HL-60/S4 treated with retinoic acid at 250 ng/mL for 4 days and 3 days (cell line): ENCODE results near the gene MT1E.
"Not testable (repeated sequence)": the region's sequence is repeated elsewhere in the genome, so short reads cannot be mapped to it uniquely, and the experiment has no call there.

ENCODE experiments used
- in situ Hi-C: fragments of 300-500 bp; cut with MboI; formaldehyde crosslinking; loops from 2 replicates; pipeline ENCODE4 v1.7.0; 2022; ENCODE audit warnings: low sequenced_read_pairs

MT1E gene

DNA sequence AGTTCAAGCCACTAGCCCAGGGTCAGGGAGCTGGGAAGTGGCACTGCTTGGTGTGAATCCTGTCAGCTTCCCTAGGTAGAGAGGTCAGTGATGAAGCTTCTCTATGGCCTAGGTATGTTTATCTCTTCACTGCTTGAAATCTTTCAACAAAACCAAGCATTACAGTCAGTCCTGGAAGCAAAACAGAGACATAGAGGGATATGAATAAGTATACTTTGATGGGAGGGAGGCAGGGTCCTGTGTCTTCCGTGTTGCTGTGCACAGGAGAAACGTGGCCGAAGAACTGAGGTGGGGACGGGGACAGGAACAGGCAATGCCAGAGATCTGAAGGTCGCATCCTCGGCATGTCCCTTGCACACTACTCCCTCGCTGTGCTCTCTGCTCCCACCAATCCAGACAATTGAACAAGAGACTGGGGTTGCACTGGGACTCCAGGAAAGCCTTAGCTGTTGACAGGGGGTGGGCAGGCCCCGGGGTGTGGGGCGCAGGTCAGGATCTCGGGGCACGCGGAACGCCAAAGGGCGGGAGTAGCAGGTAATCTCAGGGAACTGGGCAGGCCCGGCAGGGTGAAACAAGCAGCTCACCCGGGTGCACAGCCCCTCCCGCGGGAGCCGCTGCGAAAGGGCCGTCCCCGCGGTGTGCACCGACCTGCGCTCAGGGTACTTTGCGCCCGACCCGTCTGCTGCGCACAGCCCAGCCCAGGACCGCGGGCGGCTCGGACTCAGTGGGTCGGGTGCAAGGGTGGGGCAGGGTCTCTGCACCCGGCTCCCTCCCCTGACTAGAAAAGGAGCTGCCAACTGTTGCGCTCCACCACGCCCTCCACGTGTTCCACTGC is 43.6 kb downstream of the MT1E start, which contains the start of gene MT1H:
TSS of gene MT1H (plus strand) at position 810 of the 835 bp plus-strand sequence. CDS start 71 bp downstream, outside the sequence.
- in situ Hi-C loops: no loop called here

DNA sequence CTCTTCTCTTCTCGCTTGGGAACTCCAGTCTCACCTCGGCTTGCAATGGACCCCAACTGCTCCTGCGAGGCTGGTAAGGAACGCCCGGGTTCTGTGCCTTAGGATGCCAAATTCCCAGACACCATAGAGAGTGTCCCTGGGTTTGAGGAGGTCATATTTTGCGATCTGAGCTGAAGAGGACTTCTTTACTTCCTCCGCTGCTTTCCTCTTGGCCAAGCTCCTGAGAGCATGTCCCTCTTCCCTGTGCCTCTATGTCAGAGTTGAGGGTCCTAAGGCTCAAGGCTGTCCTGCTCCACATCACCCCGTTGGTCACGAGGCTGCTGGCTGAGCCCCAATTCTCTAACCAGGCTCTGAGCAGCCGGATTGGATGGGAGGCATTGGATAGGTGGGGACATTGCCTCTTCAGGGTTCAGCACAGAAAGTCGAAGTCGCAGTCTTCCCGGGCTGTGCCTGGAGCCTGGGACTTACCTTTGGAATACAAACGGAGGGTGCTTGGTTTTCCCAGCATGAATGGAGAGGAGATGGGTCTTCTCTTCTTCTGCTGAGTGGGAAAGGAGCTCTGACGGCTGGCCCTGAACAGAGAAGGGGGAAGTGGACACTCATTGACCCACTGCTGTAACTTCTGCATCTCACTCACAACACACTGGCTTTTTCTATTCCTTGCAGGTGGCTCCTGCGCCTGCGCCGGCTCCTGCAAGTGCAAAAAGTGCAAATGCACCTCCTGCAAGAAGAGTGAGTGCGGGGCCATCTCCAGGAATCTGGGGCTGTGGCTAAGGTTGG is 44.4 kb downstream of the MT1E start:
- in situ Hi-C loops: no loop called here

GRCh38 chr16:56670620-56670934 is 45.0 kb downstream of the MT1E start:
- in situ Hi-C loops: no loop called here

DNA sequence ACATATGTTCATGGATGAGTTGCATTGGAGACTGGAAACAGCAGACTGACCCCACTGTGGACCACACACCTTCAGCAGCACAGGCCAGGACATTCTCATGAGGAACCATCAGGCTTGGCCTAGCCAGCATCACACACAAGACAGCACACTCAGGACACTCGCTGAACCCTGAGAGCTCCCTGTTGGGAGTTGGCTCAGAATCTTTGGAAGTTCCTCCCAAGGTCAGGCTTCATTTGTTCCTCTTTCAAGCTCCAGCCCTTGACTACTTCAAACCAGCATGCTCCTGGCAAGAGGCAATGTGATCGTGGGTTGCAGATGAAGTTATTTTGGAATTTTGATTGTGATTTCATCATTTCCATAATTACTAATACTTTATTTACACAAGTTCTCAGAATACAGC is 46.1 kb downstream of the MT1E start:
- in situ Hi-C loops: not testable (repeated sequence)

- in situ Hi-C loops: not testable (repeated sequence)
Measured at GRCh38 chr16:56672171-56672570, 46.6 kb downstream of the MT1E start.

- in situ Hi-C loops: no loop called here
Measured at GRCh38 chr16:56672761-56673536, 47.4 kb downstream of the MT1E start.

DNA sequence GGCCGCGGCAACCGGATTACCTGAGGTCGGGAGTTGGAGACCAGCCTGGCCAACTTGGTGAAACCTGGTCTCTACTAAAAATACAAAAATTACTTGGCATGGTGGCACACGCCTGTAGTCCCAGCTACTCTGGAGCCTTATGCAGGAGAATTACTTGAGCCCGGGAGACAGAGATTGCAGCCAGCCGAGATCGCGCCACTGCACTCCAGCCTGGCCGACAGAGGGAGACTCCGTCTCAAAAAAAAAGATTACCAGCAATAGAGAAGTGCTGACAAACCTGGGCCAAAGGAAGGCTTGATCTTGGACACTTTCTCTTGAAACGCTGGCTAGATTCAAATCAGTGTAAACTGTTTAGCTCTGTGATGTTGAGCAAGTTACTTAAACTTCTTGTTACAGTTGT is 48.3 kb downstream of the MT1E start:
- in situ Hi-C loops: no loop called here

DNA sequence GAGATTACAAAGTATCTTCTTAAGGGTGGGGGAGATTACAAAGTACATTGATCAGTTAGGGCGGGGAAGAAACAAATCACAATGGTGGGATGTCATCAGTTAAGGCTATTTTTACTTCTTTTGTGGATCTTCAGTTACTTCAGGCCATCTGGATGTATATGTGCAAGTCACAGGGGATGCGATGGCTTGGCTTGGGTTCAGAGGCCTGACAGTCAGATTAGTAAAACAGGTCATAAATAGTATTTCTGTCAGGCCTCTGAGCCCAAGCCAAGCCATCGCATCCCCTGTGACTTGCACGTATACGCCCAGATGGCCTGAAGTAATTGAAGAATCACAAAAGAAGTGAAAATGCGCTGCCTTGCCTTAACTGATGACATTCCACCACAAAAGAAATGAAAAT is 49.0 kb downstream of the MT1E start:
- in situ Hi-C loops: not testable (repeated sequence)

- in situ Hi-C loops: no loop called here
Measured at GRCh38 chr16:56675685-56676210, 50.2 kb downstream of the MT1E start.
